Retina (tissue), 1 donor: Measurements from ENCODE around the gene FMN2.
"Not testable (repeated sequence)": the region's sequence is repeated elsewhere in the genome, so short reads cannot be mapped to it uniquely, and the experiment has no call there.

Experiments
- DNase-seq: peaks from one replicate; pipeline ENCODE4 v3.0.0-alpha.2; 2016

The FMN2 gene

DNA sequence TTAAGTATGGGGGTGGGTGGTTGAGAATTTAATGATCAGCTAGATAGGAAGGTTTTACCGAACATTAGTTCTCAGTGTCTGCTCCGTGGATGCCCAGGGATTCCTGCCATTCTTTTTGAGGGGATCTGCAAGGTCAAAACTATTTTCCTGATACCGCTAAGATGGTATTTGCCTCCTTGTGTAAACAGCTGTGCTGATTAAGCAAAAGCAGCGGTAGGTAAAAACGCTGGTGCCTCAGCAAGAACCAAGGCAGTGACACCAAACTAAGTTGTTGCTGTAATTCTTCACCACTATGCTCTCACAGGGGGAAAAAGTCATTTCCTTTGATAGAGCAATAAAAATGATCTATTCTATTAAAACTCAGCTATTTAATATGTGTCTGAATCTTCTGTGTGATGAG lies 229.0 kb downstream of the FMN2 start:
- no peak for DNase-seq

DNA sequence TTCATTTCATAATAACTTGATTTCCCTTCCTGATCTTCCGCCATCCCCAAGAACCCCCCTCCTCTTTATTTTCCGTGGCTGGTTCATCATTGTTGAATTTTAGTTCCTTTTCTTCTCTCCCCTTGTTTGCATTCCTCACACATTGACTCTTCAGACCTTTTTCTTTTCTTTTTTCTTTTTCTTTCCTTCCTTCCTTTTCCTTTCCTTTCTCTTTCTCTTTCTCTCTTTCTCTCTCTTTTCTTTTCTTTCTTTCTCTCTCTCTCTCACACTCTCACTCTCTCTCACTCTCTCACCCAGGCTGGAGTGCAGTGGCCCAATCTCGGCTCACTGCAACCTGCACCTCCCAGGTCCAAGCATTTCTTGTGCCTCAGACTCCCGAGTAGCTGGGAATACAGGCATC lies 231.3 kb downstream of the FMN2 start:
- no peak for DNase-seq

DNA sequence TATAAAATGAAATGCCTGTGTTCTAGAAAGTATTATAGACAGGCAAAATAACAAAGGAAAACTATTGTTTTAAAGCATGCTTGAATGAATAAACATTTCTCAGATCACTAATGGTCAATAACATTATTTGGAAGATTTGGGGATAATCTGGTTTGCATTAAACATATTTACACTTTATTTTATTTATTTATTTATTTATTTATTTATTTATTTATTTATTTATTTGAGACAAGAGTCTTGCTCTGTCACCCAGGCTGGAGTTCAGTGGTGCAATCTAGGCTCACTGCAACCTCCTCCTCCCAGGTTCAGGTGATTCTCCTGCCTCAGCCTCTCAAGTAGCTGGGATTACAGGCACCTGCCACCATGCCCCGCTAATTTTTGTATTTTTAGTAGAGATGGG lies 236.7 kb downstream of the FMN2 start:
- DNase-seq = not testable (repeated sequence)

DNA sequence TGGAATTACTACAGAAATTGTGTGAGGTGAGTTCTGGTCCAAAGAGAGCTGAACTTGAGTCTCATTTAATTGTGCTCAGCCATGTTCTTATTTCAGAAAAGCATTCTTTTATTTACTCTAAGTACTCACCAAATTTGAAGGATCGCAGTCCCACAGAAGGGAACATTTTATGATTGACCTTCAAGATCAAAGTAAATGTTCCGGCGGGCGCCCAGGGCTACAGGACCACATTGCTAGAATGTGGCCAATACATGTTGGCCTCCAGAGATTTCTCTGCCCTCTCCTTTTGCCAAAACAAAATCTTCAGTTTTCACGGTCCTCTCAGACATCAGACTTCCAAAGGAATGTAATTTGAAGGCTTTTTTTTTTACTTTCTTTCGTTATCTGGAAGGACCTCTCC lies 237.8 kb downstream of the FMN2 start:
- DNase-seq = no peak

- DNase-seq = no peak
Observed at GRCh38 chr1:240332672-240333071, 241.0 kb downstream of the FMN2 start.

GRCh38 chr1:240337781-240338180 lies 246.1 kb downstream of the FMN2 start:
- no peak for DNase-seq

GRCh38 chr1:240338837-240339236 lies 247.2 kb downstream of the FMN2 start:
- no peak for DNase-seq

GRCh38 chr1:240341365-240342250 lies 249.9 kb downstream of the FMN2 start:
- DNase-seq = no peak

DNA sequence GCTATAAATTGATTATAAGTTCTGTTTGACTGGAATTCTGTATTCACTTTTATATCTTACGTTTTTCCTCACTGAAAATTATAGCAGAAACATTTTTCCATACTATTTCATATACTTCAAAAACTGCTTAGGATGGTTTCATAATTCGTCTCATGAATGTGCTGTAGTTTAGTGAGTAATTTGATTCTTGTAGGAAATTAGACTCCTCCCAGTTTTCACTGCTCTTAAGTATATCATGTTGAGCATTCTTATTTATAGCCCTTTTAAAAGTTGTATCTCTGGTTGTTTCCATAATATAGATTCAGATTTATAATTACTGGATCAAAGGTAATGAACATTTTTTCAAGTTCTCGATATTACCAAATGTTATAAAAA lies 250.6 kb downstream of the FMN2 start:
- DNase-seq = no peak

GRCh38 chr1:240343045-240343444 lies 251.4 kb downstream of the FMN2 start:
- no peak for DNase-seq

GRCh38 chr1:240343966-240344365 lies 252.3 kb downstream of the FMN2 start:
- DNase-seq = no peak

DNA sequence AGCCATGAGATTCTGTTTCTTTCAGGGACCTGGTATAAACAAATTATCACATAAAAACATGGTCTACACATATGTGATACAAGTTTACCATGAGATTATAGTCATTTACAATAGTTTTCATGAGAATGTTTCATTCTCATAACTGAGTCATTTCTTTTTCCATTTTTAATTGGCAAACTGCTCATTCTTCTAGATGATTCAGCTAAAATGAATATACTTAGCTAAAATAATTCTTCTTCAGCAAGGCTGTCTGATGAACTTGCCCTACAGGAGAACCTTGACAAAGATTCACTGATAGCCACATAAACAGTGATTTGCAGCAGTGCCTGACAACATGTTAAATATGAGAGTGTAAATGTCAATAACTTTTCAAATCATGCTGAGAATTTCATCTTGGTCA lies 253.2 kb downstream of the FMN2 start:
- no peak for DNase-seq

- no peak for DNase-seq
Observed at GRCh38 chr1:240349695-240350094, 258.0 kb downstream of the FMN2 start.

DNA sequence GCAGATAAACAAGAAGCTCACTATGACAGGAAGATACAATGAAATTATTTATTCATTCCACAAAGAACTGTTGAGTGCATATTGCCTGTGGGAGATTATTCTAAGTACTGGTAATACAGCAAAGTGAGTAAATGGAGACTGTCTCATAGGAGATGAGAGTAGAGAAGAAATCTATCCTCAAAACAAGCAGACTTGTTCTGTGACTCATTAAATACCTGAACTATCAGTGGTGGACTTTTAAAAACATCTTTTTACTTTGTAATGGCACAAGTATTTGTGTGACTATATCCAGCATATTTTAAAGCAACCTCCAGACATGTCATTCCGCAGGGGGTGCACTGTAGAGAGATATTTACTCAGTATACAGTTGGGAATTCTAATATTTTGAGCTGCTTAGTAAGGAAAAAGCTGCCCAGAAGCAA lies 259.2 kb downstream of the FMN2 start:
- no peak for DNase-seq

GRCh38 chr1:240351690-240352089 lies 260.0 kb downstream of the FMN2 start:
- no peak for DNase-seq

DNA sequence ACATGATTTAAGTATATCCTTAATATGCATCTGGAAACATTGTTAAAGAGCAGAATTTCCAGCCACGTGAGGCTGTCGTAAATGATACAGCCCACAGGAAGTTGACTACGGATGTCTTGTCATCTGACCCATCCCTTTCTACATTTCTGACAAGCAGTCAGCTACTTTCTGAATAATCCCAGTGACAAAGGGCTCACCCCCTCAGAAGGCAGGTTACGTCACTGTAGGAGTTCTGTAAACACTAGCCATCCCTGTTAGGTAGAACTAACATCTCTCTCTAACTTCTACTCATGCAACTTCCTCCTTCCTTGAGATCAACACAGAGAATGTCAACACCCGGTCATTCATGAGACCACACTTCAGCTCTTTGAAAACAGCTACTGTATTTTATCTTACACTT lies 261.1 kb downstream of the FMN2 start:
- no peak for DNase-seq

DNA sequence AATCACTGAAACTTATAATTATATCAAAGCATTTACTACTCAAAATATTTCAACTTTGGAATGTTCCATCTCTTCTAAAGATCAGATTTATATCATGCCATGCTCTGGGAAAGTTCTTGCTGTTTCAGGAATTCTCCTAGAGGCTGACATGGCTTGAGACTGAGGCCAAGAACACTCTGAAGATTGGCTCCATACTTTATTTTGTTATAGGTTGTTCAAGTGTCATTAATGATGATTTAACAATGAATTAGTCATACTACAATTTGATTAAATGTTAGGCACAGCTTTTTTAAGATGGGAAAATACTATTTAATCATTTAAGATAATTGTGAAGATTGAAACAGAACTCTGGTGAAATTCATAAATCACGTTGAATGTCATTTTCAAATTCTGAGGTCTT lies 264.9 kb downstream of the FMN2 start:
- no peak for DNase-seq

GRCh38 chr1:240362046-240362445 lies 270.4 kb downstream of the FMN2 start:
- DNase-seq = no peak

GRCh38 chr1:240362826-240363225 lies 271.1 kb downstream of the FMN2 start:
- DNase-seq = no peak

DNA sequence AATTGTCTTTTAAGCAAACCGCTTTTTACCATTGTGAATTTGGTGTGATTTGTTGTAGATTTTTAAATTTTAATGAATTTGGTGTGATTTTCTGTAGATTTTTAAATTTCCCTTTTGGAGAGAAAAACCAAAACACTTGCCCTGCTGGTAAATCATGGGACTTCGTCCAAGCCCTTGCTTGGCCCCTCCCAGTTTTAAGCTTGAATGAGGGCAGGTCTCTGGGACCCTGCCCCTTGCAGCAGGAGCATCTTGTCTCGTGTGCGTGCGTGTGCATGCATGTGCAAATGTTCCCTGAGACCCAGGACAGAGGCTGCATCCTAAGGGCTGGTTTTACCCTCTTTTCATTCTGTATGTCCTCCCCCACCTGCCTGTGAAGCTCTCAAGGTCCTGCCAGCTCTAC lies 271.6 kb downstream of the FMN2 start:
- DNase-seq = no peak

DNA sequence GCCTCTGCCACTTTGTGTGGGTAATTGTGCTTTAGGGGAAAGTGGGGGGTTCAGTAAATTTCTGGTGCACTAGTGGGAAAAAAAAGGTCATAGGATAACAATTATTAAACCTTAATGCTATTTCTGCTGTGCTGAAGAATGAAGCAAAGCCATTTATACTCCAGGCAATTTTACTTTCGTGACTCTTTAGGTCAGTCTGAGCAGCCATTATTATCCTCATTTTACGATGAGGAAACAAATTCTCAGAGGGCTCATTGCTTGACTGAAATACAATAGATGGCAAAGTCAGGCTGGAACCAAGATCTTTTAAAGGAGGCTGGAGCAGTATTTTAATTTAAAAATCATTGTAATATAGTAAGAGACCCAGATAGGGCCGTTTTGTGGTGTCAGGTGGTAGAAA lies 272.2 kb downstream of the FMN2 start:
- DNase-seq = no peak

DNA sequence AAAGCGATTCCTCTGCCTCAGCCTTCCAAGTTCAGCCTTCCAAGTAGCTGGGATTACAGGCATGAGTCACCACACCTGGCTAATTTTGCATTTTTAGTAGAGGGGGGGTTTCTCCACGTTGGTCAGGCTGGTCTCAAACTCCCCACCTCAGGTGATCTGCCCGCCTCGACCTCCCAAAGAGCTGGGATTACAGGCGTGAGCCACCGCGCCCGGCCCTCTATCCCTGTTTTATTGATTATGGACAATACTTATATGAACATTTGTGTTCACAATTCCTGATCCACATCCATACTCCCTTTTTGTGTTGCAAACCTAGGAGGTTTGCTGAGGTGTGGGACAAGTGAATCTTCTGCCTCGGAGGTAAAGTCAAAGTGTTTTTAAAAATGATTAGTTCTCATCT lies 275.0 kb downstream of the FMN2 start:
- DNase-seq = no peak

DNA sequence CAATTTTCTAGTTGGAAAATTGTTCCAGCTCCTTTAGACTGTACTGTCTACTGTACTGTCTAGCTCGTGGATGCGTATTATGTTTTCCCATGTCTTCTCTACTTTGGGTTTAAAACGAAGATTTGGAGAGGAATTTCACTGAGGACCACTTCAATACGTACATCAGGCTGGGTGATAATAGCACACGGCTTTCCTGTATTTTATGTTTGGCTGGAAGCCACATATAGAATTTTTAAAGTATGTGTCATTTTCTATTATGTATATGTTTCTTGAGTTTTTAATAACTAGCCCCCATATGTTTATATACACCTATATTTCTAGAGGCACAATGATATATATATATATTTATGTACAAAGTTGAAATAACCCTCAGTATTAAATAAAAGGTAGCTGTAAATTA lies 293.9 kb downstream of the FMN2 start:
- DNase-seq = no peak

- no peak for DNase-seq
Observed at GRCh38 chr1:240385985-240386978, 294.6 kb downstream of the FMN2 start.
